SU-DHL-6 (cell line): ENCODE data around the gene PRLHR.
A peak's percentile ranks its signal among the peaks of the same experiment; 100 is the strongest.

Source experiments
- EZH2phosphoT487 ChIP-seq: fragments of 200-600 bp; sonication (generic), shearing (Covaris generic); conservative IDR thresholded peaks from 2 replicates; pipeline ENCODE4 v1.6.1; 2018; ENCODE audit warnings: mild to moderate bottlenecking, antibody characterized with exemption, low read length, moderate library complexity, mixed read lengths
- TF ChIP-seq, protein P1 (sequence below): fragments of 200-600 bp; sonication (generic); IDR thresholded peaks from one replicate; pipeline ENCODE4 v1.5.1; 2017; ENCODE audit warnings: antibody characterized with exemption, mild to moderate bottlenecking, low read length, moderate library complexity; ENCODE audit not compliant: insufficient read depth, poor library complexity, severe bottlenecking

DNA sequence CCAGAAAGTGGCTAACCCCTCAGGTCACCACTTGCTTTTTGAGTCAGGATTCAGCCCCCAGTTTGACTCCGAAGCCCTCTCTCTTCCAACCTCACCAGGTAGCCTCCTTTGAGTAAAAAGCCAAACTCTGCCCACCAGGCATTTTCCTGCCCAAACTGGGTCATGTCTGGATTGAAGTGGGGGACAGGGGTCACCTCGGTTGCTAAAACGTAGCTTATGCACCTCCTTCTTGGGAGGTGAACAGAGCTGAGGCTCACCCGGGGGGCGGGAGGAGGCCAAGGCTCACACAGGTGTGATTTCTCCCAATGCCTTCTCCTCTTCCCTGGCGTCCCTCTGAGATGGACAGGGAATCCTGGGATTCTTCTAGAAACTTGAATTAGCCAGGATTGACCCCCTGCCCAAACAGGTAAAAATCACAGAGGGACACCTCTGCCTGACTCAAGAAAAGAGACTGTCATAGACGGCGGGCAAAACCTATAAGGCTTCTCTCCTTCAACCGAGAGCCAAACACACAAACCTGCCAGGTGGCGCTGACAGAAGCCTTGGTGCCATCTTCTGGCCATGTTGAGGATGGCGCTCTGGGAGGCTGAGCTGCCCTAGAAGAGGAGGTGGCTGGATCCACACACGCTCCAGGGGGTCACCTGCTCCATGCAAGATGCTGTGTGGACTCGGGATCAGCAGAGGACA is 51.6 kb downstream of the PRLHR start:
- TF ChIP-seq, protein P1, sequence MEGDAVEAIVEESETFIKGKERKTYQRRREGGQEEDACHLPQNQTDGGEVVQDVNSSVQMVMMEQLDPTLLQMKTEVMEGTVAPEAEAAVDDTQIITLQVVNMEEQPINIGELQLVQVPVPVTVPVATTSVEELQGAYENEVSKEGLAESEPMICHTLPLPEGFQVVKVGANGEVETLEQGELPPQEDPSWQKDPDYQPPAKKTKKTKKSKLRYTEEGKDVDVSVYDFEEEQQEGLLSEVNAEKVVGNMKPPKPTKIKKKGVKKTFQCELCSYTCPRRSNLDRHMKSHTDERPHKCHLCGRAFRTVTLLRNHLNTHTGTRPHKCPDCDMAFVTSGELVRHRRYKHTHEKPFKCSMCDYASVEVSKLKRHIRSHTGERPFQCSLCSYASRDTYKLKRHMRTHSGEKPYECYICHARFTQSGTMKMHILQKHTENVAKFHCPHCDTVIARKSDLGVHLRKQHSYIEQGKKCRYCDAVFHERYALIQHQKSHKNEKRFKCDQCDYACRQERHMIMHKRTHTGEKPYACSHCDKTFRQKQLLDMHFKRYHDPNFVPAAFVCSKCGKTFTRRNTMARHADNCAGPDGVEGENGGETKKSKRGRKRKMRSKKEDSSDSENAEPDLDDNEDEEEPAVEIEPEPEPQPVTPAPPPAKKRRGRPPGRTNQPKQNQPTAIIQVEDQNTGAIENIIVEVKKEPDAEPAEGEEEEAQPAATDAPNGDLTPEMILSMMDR: peak; percentile 62
- no peak for TF ChIP-seq EZH2phosphoT487
